SK-N-SH treated with all-trans-retinoic acid at 6 μM for 48 hours (cell line): ENCODE measurements around the gene DPYD.

Experiments
- ATAC-seq: fragments of 200-7000 bp; cut with Tn5 transposase; 3 replicates; pipeline ENCODE4 v1.9.1; 2020; ENCODE audit warnings: mild to moderate bottlenecking, moderate library complexity
- ARNTL ChIP-seq: fragments of 450-650 bp; formaldehyde crosslinking; IDR thresholded peaks from 2 replicates; pipeline ENCODE4 v1.5.0; 2020; ENCODE audit warnings: low read depth, mild to moderate bottlenecking, moderate library complexity, borderline replicate concordance
- BACH2 ChIP-seq: fragments of 250-450 bp; sonication (Bioruptor Pico); IDR thresholded peaks from 2 replicates; pipeline ENCODE4 v1.9.0; 2021; ENCODE audit warnings: mild to moderate bottlenecking, borderline replicate concordance
- CSDC2 ChIP-seq: fragments of 250-450 bp; sonication (Bioruptor Pico); IDR thresholded peaks from 2 replicates; pipeline ENCODE4 v1.5.0; 2020; ENCODE audit warnings: mild to moderate bottlenecking, moderate library complexity
- GLIS3 ChIP-seq: fragments of 250-450 bp; sonication (Bioruptor Pico); IDR thresholded peaks from 2 replicates; pipeline ENCODE4 v1.5.0; 2020; ENCODE audit warnings: mild to moderate bottlenecking, moderate library complexity
- ISL1 ChIP-seq: fragments of 250-450 bp; sonication (Bioruptor Pico); IDR thresholded peaks from 2 replicates; pipeline ENCODE4 v2.1.2; 2022; ENCODE audit warnings: mild to moderate bottlenecking, moderate library complexity
- RARB ChIP-seq: fragments of 250-450 bp; sonication (Bioruptor Pico); IDR thresholded peaks from 2 replicates; pipeline ENCODE4 v1.8.0; 2021; ENCODE audit warnings: mild to moderate bottlenecking, moderate library complexity
- SNAI2 ChIP-seq: fragments of 250-450 bp; sonication (Bioruptor Pico); IDR thresholded peaks from 2 replicates; pipeline ENCODE4 v1.5.0; 2020; ENCODE audit warnings: mild to moderate bottlenecking, moderate library complexity
- TOX ChIP-seq: fragments of 250-450 bp; sonication (Bioruptor Pico); IDR thresholded peaks from 2 replicates; pipeline ENCODE4 v1.8.0; 2021; ENCODE audit warnings: mild to moderate bottlenecking, moderate library complexity, borderline replicate concordance
- ZC3H10 ChIP-seq: fragments of 250-450 bp; sonication (Bioruptor Pico); IDR thresholded peaks from 2 replicates; pipeline ENCODE4 v1.5.1; 2021; ENCODE audit warnings: mild to moderate bottlenecking, moderate library complexity
- ZFP3 ChIP-seq: fragments of 250-450 bp; sonication (Bioruptor Pico); IDR thresholded peaks from 2 replicates; pipeline ENCODE4 v1.5.0; 2020; ENCODE audit warnings: mild to moderate bottlenecking, moderate library complexity
- ZNF565 ChIP-seq: fragments of 450-650 bp; formaldehyde crosslinking; conservative IDR thresholded peaks from 2 replicates; pipeline ENCODE4 v1.5.0; 2020; ENCODE audit warnings: low read depth, mild to moderate bottlenecking, moderate library complexity
- ZNF8 ChIP-seq: fragments of 450-650 bp; formaldehyde crosslinking; IDR thresholded peaks from 2 replicates; pipeline ENCODE4 v1.5.0; 2020; ENCODE audit warnings: mild to moderate bottlenecking, moderate library complexity
- TF ChIP-seq, protein P1 (sequence below): fragments of 250-450 bp; sonication (Bioruptor Pico); IDR thresholded peaks from 2 replicates; pipeline ENCODE4 v1.5.0; 2020; ENCODE audit warnings: mild to moderate bottlenecking, moderate library complexity
- TF ChIP-seq, protein P2 (sequence below): fragments of 250-450 bp; sonication (Bioruptor Pico); IDR thresholded peaks from 2 replicates; pipeline ENCODE4 v1.8.0; 2020; ENCODE audit warnings: mild to moderate bottlenecking, moderate library complexity, borderline replicate concordance
- TF ChIP-seq, protein P3 (sequence below): fragments of 250-450 bp; sonication (Bioruptor Pico); IDR thresholded peaks from 2 replicates; pipeline ENCODE4 v1.8.0; 2021; ENCODE audit warnings: low read depth, mild to moderate bottlenecking, moderate library complexity, borderline replicate concordance
- TF ChIP-seq, protein P4 (sequence below): fragments of 250-450 bp; sonication (Bioruptor Pico); IDR thresholded peaks from 2 replicates; pipeline ENCODE4 v1.5.1; 2020; ENCODE audit warnings: low read depth, mild to moderate bottlenecking, moderate library complexity

The DPYD gene

DNA sequence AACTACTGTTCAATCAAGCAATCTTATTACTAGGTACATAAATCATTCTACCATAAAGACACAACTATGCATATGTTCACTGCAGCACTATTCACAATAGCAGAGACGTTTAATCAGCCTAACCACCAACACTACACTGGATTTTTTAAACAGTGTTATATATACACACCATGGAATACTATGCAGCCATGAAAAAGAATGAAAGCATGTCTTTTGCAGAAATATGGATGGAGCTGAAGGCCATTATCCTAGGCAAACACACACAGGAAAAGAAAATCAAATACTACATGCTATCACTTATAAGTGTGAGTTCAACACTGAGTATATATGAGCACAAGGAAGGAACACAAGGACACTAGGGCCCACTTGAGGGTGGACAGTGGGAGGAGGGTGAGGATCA, 159.2 kb downstream of the DPYD start:
- no peak for ATAC-seq
- TF ChIP-seq RARB (CRISPR knock-in tag) = no peak
- no peak for TF ChIP-seq TOX (CRISPR knock-in tag)
- TF ChIP-seq SNAI2 (CRISPR knock-in tag) = no peak
- TF ChIP-seq BACH2 (CRISPR knock-in tag) = no peak
- TF ChIP-seq ARNTL (CRISPR knock-in tag) = no peak
- TF ChIP-seq, protein P1, sequence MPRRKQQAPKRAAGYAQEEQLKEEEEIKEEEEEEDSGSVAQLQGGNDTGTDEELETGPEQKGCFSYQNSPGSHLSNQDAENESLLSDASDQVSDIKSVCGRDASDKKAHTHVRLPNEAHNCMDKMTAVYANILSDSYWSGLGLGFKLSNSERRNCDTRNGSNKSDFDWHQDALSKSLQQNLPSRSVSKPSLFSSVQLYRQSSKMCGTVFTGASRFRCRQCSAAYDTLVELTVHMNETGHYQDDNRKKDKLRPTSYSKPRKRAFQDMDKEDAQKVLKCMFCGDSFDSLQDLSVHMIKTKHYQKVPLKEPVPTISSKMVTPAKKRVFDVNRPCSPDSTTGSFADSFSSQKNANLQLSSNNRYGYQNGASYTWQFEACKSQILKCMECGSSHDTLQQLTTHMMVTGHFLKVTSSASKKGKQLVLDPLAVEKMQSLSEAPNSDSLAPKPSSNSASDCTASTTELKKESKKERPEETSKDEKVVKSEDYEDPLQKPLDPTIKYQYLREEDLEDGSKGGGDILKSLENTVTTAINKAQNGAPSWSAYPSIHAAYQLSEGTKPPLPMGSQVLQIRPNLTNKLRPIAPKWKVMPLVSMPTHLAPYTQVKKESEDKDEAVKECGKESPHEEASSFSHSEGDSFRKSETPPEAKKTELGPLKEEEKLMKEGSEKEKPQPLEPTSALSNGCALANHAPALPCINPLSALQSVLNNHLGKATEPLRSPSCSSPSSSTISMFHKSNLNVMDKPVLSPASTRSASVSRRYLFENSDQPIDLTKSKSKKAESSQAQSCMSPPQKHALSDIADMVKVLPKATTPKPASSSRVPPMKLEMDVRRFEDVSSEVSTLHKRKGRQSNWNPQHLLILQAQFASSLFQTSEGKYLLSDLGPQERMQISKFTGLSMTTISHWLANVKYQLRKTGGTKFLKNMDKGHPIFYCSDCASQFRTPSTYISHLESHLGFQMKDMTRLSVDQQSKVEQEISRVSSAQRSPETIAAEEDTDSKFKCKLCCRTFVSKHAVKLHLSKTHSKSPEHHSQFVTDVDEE (CRISPR knock-in tag) = no peak
- TF ChIP-seq, protein P2, sequence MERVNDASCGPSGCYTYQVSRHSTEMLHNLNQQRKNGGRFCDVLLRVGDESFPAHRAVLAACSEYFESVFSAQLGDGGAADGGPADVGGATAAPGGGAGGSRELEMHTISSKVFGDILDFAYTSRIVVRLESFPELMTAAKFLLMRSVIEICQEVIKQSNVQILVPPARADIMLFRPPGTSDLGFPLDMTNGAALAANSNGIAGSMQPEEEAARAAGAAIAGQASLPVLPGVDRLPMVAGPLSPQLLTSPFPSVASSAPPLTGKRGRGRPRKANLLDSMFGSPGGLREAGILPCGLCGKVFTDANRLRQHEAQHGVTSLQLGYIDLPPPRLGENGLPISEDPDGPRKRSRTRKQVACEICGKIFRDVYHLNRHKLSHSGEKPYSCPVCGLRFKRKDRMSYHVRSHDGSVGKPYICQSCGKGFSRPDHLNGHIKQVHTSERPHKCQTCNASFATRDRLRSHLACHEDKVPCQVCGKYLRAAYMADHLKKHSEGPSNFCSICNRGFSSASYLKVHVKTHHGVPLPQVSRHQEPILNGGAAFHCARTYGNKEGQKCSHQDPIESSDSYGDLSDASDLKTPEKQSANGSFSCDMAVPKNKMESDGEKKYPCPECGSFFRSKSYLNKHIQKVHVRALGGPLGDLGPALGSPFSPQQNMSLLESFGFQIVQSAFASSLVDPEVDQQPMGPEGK (CRISPR knock-in tag) = no peak
- TF ChIP-seq, protein P3, sequence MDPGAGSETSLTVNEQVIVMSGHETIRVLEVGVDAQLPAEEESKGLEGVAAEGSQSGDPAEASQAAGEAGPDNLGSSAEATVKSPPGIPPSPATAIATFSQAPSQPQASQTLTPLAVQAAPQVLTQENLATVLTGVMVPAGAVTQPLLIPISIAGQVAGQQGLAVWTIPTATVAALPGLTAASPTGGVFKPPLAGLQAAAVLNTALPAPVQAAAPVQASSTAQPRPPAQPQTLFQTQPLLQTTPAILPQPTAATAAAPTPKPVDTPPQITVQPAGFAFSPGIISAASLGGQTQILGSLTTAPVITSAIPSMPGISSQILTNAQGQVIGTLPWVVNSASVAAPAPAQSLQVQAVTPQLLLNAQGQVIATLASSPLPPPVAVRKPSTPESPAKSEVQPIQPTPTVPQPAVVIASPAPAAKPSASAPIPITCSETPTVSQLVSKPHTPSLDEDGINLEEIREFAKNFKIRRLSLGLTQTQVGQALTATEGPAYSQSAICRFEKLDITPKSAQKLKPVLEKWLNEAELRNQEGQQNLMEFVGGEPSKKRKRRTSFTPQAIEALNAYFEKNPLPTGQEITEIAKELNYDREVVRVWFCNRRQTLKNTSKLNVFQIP = no peak

DNA sequence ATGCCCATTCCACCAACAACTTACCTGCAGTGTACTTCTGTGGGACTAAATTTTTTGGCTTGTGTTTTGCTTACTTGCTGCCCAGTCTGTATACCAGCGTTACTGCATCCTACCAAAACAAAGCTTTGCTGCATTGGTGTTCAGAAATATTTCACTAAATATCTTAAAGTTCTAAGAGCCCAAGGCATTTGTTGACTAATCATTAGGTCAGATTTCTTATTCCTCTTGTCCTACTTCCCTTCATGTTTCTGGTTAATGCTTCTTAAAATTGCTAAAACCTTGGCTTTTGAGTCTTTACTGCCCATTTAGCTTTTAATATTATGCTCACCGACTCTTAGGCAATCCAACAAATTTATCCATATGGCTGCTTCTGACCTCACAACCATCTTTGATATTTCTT, 161.8 kb downstream of the DPYD start:
- no peak for TF ChIP-seq ZNF8 (CRISPR knock-in tag)
- no peak for TF ChIP-seq ARNTL (CRISPR knock-in tag)
- no peak for TF ChIP-seq ZC3H10 (CRISPR knock-in tag)
- no peak for TF ChIP-seq ZNF565 (CRISPR knock-in tag)
- no peak for TF ChIP-seq RARB (CRISPR knock-in tag)
- TF ChIP-seq ISL1 (CRISPR knock-in tag) = no peak
- TF ChIP-seq ZFP3 (CRISPR knock-in tag) = no peak
- no peak for TF ChIP-seq CSDC2
- TF ChIP-seq, protein P2 (CRISPR knock-in tag) = no peak
- TF ChIP-seq BACH2 (CRISPR knock-in tag) = no peak
- TF ChIP-seq, protein P1 (CRISPR knock-in tag) = no peak
- TF ChIP-seq, protein P3 = no peak
- TF ChIP-seq, protein P4, sequence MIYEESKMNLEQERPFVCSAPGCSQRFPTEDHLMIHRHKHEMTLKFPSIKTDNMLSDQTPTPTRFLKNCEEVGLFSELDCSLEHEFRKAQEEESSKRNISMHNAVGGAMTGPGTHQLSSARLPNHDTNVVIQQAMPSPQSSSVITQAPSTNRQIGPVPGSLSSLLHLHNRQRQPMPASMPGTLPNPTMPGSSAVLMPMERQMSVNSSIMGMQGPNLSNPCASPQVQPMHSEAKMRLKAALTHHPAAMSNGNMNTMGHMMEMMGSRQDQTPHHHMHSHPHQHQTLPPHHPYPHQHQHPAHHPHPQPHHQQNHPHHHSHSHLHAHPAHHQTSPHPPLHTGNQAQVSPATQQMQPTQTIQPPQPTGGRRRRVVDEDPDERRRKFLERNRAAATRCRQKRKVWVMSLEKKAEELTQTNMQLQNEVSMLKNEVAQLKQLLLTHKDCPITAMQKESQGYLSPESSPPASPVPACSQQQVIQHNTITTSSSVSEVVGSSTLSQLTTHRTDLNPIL = no peak
- no peak for TF ChIP-seq GLIS3

More for the DNA sequence above, 161.8 kb downstream of the DPYD start:
- no peak; the same call in 2 of the 3 replicates for ATAC-seq
